B cell (primary cell): ENCODE results near the gene MCCD1.

ENCODE experiments used
- EZH2 ChIP-seq: IDR thresholded peaks from 2 replicates; pipeline ENCODE4 v1.6.1; 2012; ENCODE audit warnings: borderline replicate concordance, low read depth, mild to moderate bottlenecking, moderate library complexity, low read length; ENCODE audit not compliant: insufficient read depth, poor library complexity, severe bottlenecking
- TF ChIP-seq, protein P1 (sequence below): fragments of 200-600 bp; IDR thresholded peaks from one replicate; pipeline ENCODE4 v1.8.0; 2022; ENCODE audit warnings: antibody characterized with exemption, mild to moderate bottlenecking

DNA sequence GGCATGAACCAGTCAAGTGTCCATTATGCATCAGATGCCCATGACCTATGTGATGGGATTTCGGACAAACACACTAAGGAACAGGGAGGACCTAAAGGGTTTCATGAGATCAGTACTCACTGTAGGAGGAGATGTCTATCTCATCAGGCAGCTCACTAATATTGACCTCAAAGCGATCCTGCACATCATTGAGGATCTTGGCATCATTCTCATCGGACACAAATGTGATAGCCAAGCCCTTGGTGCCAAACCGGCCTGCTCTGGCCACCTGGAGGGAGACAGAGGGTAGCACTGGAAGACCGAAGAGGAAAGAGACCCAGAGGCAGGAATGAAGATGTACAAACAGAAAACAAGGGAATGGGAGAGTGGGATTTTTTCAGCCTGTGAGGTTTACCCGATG is 1.9 kb downstream of the MCCD1 start:
- TF ChIP-seq, protein P1, sequence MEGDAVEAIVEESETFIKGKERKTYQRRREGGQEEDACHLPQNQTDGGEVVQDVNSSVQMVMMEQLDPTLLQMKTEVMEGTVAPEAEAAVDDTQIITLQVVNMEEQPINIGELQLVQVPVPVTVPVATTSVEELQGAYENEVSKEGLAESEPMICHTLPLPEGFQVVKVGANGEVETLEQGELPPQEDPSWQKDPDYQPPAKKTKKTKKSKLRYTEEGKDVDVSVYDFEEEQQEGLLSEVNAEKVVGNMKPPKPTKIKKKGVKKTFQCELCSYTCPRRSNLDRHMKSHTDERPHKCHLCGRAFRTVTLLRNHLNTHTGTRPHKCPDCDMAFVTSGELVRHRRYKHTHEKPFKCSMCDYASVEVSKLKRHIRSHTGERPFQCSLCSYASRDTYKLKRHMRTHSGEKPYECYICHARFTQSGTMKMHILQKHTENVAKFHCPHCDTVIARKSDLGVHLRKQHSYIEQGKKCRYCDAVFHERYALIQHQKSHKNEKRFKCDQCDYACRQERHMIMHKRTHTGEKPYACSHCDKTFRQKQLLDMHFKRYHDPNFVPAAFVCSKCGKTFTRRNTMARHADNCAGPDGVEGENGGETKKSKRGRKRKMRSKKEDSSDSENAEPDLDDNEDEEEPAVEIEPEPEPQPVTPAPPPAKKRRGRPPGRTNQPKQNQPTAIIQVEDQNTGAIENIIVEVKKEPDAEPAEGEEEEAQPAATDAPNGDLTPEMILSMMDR = no peak
- no peak for TF ChIP-seq EZH2
